Non-pigmented ciliary epithelial cell (primary cell): Measurements from ENCODE around the gene ZNF792.
A peak's percentile ranks its signal among the peaks of the same experiment; 100 is the strongest.
"Not testable (repeated sequence)": the region's sequence is repeated elsewhere in the genome, so short reads cannot be mapped to it uniquely, and the experiment has no call there.

Experiments used
- DNase-seq: peaks from one replicate; pipeline ENCODE4 v3.0.0-alpha.2; 2010; ENCODE audit warnings: low read depth

The ZNF792 gene

DNA sequence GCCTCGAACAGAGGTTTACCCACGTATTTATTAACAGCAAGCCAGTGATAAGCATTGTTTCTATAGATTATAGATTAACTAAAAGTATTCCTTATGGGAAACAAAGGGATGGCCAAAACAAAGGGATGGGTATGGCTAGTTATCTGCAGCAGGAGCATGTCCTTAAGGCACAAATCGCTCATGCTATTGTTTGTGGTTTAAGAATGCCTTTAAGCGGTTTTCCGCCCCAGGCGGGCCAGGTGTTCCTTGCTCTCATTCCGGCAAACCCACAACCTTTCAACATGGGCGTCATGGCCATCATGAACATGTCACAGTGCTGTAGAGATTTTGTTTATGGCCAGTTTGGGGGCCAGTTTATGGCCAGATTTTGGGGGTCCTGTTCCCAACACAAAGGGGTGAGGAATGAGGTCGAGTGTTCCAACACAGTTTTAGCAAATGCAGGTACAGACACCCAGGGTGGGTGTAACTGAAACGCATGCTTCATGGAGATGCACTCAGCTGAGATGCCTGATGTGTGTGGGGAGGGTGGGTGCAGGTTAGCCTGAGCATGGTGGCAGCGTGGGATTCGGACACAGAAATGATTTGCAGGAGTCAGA is 6.3 kb upstream of the ZNF792 start:
- DNase-seq: not testable (repeated sequence)

DNA sequence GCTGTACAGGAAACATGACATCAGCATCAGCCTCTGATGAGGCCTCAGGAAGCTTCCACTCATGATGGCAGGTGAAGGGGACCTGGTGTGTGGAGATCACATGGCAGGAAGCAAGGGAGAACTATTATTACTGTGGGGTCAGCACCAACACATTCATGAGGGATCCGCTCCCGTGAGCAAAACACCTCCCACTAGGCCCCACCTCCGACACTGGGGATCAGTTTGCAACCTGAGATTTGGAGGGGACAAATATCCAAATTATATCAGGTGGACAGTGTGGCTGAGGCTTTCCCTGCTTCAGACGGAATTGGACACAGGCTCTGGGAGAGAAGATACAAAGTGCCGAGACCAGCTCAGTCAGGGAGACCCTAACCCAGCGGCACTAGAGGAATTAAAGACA is 5.7 kb upstream of the ZNF792 start:
- DNase-seq: no peak

DNA sequence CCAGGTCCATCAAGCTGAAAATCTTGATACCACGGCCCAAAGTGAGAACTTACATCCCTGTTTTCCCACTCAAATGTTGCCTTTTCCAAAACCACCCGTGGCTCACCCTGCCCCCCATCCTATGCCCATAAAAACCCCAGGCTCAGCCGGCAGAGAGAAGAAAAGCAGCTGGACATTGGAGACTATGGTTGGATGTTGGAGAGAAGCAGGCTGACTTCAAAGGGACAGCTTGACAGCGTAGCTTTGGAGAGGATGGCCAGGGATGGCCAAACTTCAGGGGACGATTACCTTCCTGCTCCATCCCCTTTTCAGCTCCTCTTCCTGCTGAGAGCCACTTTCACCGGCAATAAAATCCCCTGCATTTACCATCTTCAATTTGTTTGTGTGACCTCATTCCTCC is 3.5 kb upstream of the ZNF792 start:
- DNase-seq: no peak

DNA sequence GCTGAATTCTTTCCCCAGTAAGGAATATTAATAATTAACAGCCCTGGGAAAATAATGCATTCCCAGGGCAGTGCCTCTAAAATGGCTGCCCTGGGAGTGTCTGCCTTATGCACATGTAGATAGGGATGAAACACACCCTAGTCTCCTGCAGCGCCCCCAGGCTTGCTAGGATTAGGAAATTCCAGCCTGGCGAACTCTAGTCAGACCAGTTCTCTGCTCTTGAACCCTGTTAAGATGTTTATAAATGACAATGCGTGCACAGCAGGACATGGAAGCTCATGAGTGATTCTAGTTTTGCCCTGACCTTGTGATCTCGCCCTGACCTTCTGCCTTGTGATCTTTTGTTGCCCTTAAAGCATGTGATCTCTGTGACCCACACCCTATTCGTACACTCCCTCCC is 1.5 kb upstream of the ZNF792 start:
- not testable (repeated sequence) for DNase-seq

DNA sequence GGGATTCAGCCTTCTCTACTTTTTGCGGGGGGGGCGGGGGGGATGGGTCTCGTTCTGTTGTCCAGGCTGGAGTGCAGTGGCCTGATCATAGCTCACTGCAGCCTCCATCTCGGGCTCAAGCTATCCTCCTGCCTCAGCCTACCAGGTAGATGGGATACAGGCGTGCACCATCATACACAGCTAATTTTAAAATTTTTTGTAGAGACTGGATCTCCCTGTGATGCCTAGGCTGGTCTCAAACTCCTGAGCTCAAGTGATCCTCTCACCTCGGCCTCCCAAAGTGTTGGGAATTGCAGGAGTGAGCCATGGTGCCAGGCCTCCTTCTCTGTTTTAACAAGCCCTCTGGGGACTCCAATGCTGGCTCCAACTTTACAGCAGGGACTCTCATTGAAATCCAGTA is 569 bp upstream of the ZNF792 start:
- DNase-seq: no peak

DNA sequence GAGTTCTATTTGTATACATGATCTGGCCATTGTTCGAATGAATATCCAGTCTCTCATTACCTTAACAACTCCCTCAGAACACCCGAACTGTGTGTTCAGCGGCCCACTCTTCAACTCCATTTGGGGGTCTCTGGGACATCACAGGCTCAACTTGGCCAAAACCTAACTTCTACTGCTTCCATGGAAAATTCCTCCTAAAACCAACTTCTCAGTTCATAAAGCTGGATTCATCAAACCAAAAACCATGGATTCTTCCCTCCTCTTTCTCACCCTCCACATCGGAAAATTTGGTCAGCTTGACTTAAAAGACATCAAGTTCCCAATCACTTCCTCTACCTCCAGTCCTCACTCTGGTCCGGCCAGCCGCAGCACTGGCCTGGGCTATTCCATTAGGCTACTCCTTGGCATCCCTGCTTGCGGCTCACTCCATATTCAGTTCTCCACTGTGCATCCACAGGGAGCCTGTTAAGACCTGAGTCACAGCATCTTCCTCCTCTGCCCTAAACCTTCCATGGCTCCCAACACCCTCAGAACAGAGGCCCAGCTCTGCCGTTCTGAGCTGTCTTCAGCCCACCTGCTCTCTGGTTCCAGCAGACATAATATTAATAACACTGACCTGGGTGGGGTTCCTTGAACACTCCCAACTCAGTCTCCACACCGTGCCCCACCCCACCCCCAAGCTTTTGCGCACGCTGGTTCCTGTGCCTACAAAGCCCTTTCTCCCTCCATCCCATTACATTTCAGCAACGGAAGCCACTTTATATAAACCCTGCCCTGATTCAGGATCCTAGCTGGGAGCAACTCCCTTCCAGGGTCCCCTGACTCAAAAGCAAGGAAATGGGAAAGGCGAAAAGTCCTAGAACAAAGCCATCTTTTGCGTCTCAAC is 1.1 kb downstream of the ZNF792 start:
- no peak for DNase-seq

DNA sequence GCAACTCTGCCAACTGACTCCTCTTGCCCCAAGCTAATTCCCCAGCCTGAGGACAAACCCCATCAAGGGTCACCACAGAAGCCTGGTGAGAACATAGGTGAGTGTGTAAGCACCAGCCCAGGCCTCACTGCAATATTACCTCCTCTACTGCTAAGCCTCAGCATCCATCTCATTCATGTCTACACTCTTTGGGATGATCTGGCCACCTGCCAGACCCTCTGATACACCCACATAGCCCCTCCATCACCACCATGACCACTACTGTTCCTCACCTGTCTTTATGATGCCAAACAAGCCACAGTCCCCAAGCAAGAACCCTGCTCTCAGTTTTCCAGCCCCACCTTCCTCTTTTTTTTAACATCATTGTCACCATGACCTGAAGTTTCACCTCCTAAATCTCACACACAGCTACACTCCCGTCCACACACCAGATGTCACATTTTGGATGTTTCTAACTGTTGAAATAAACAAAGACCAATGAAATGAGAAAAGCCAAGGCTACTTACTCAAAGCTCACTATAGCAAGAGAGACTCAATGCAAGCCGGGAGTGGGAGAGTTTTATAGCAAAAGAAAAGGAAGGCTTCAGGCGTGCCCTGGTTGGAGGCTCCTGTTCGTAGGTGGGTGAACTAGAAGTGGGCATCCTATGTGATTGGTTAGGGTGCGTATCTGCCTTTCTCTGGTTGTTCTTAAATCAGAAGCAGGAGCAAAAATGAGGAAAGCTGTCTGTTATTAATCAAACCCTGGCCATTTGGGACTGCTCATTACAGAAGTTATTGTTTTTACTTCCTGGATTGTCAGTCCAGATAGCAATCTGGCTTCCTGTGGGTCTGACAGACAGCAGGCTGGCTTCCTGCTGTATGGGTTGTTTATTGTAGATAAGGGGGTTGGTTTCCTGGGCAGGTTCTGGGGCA is 2.0 kb downstream of the ZNF792 start:
- DNase-seq: no peak

DNA sequence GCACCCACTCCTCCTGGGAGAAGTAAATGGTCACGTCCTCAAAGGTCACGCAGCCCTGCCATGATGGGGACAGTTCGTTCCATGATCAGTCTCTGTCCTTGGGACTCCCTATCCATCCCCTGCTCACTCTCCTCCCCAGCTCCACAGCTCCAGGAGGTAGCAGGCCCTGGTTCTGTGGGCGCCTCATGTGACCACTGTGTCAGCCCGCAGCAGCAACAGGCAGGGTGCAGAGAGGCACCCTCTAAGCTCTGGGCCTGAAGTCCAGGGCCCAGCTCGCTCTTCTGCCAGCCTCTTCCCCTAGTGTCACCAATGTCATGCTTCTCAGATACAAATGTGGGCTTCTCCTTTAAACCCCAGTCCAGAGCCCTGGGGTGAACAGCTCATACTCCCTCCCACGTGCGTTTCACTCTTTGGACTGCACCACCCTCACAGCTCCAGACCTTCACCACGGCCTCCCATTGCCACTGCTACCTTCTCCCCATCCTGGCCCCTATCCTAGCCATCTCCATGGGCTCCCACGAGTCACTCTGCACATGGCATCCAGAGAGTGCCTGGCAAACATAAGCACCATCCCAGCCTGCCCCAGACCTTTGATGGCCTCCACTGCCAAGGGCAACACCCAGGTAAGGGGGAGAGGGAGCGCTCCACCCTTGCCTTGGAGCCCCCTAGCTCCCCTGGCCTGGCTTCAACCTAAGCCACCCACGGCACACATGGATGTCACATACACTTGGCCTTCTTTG is 2.9 kb downstream of the ZNF792 start:
- no peak for DNase-seq

DNA sequence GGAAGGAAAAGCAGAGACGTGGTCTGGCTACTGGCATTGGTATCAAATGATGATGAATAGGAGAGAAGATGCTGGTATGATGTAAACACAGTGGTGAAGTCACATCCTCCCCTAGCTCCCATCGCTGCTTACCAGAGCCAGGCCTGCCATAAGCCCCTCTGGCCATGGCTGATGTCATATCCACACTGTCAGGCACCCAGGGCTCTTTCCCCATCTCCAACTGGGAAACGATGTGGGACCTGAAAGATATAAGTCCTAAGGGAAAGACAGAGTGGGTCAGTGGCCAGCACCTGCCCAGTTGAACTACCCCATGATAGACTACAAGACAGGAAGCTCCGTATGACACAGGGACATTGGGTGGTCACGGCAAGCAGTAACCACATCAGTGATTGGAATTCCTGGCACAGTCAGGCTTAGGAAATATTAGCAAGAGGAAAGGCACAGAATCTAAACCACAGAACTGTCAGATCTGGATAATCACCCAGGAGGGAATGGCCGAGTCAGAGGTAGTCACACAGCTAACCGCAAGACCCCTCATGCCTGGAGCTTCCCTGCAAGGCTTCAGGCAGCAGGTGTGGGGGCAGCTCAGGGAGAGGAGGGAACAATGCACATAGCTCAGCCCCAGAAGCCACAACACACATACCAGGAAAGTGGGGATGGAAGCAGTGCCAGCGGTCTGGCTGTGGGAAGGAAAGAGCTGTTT is 3.8 kb downstream of the ZNF792 start:
- peak; percentile 76 for DNase-seq

DNA sequence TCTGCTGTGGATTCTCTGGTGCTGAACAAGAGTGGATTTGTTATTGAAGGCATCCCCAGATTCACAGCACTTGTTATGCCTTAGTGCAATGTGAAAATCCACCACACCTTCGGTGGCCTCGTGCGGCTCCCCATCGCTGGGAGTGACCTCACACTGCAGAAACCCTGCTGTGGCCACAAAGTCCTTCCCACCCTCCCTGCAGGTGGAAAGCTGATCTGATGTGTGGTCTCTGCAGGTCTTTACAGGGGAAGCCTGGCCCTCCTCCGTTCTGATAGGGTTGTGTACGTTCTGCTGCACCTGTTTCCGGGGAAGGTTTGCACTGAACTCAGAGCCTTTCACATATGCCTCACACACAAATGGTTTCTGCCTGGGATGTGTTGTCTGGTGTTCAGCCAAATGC is 5.0 kb downstream of the ZNF792 start:
- DNase-seq: no peak

DNA sequence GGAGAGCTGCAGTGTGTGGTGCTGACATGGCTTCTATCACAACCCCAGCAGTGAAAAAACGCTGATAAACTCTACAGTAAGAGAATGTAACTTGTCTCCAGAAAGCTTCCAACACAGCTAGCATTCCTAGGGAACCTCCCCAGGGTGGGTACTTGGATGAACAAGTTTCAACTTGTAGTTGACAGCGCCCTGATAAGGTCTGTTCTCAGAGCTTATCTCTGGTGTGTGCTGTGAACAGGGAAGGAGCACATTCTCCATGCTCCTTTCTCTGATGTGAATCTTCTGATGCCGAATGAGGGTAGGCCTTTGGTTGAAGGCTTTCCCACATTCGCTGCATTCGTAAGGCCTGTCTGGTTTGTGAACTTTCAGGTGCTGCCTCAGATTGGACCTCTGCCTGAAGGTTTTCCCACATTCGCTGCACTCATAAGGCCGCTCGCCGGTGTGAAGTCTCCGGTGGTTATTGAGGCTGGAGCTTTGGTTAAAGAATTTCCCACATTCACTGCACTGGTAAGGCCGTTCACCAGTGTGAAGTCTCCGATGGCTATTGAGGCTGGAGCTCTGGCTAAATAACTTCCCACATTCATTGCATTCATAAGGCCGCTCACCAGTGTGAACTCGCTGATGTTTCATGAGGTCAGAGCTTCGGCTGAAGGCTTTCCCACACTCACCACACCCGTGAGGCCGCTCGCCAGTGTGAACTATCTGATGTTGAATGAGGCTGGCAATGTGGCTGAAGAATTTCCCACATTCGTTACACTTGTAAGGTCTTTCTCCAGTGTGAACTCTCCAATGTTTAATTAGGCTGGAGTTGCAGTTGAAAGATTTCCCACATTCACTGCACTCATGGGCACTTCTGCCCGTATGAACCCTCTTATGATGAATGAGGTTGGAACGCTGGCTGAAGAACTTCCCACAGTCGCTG is 5.9 kb downstream of the ZNF792 start:
- no peak for DNase-seq

DNA sequence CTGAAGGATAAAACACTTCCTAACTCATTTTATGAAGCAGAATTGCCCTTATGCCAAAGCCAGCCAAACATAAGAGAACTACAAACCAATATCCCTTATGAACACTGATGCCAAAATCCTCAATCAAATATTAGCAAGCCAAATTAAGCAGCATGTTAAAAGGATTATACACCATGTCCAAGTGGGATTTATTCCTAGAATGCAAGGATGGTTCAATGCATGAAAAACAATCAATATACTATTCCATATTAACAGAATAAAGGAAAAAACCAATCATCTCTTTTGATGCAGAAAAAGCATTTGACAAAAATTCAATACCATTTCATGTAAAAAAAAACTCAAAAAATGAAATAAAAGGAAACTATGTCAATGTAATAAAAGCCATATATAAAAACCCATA is 10.9 kb downstream of the ZNF792 start:
- no peak for DNase-seq

DNA sequence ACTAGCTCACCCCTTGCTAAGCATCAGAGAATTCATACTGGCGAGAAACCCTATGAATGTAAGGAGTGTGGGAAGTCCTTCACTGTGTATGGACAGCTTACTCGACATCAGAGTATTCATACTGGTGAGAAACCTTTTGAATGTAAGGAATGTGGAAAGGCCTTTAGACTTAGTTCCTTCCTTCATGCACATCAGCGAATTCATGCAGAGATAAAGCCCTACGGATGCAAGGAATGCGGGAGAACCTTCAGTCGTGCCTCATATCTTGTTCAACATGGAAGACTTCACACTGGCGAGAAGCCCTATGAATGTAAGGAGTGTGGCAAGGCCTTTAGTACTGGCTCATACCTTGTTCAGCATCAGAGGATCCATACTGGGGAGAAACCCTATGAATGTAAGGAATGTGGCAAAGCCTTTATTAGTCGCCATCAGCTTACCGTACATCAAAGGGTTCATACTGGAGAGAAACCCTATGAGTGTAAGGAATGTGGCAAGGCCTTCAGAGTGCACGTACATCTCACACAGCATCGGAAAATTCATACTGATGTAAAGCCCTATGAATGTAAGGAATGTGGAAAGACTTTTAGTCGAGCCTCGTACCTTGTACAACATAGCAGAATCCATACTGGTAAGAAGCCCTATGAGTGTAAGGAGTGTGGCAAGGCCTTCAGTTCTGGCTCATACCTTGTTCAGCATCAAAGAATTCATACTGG is 20.0 kb downstream of the ZNF792 start:
- no peak for DNase-seq

DNA sequence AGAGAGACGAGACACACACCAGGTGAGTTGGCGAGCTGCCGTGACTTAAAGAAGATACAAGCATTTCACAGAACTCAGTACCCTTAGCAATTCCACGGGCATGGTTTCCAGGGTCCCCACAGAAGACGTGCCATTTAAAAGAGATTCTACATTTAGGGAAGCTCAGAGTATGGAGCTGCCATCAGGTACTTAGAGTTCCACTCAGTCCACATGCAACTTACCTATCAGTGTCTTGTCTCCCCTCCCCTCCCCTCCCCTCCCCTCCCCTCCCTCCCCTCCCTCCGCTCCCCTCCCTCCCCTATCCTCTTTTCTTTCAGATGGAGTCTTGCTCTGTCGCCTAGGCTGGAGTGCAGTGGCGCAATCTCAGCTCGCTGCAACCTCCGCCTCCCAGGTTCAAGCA is 25.1 kb downstream of the ZNF792 start:
- DNase-seq: no peak

DNA sequence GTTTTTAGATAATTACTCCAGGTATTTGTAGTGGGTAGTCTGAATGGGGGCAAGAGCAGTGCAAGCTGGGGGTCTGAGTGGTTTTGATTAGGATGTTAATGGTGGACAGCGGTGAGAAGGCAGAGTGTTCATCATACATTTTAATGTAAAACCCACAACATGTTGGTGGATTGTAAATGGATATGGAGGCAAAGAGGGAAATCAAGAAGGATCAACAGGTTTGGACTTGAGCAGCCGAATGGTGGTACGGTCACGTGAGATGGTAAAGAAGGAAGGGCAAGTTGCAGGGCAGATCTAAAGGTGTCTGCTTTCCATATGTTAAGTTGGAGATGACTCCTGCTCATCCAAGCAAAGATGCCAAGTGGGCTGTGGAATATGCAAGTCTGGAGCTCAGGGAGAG is 27.8 kb downstream of the ZNF792 start:
- no peak for DNase-seq

DNA sequence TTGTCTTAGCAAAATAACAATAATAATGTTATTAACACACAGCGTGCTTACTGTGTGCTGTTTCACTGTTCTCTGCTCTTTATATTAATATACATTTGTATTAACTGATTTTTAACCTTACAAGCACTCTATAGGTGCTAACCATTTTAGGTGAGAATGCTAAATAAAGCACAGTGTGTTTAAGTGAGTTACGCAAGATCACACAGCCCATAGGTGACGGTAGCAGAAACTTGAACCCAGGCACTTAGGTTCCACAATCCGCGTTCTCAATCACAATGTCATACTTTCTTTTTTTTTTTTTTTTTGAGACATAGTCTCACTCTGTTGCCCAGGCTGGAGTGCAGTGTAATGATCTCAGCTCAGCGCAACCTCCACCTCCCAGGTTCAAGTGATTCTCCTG is 31.5 kb downstream of the ZNF792 start:
- no peak for DNase-seq

DNA sequence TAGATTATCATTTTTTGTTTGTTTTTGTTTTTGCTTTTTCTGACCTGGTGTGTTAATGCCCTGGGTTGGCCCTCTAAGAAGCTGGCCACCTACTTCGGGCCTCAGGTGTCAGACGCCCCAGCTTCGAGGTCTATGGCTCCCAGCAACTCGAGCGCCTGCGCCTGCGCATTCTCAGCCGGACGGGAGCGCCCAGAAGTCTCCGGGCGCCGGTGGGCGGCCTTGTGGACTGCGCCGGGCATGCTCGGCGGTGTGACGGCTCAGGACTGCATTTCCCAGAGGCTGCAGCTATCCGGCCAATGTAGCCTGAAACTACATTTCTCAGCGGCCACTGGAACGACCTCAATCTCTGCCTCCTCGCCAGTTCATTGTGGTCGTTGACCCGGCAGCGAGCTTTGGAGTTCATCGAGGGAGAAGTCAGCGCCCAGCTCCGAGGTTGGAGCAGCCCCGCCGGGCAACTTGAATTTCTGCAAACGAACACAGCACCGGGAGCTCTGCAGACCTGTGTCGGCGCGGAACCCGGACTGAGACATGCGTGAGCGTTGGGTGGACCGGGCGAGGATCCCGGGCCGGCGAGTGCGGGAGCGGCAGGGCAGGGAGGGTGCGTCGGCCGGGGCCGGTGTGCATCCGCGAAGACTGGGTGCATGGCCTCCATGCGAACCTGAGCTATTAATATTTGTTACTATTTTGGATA is 37.2 kb downstream of the ZNF792 start, which contains the start of gene ZNF30:
ZNF30 (plus strand) TSS at position 219 of the 691 bp plus-strand sequence. CDS start 3,045 bp downstream, outside the sequence.
- peak; percentile 58 for DNase-seq

DNA sequence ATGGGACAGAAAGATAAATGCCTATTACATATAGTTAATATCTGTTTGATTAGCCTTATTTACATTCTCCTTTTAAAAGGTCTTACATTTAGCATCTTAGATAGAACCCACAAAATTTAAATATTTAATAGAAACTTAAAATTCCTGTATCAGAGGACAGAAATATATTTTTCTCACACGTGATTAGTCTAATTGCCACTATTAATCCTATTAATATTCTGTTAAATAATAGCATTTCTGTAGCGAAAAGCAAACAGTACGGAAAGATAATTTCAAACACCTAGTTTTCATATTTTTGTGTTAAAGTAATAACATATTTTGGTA is 37.7 kb downstream of the ZNF792 start:
- DNase-seq: no peak

DNA sequence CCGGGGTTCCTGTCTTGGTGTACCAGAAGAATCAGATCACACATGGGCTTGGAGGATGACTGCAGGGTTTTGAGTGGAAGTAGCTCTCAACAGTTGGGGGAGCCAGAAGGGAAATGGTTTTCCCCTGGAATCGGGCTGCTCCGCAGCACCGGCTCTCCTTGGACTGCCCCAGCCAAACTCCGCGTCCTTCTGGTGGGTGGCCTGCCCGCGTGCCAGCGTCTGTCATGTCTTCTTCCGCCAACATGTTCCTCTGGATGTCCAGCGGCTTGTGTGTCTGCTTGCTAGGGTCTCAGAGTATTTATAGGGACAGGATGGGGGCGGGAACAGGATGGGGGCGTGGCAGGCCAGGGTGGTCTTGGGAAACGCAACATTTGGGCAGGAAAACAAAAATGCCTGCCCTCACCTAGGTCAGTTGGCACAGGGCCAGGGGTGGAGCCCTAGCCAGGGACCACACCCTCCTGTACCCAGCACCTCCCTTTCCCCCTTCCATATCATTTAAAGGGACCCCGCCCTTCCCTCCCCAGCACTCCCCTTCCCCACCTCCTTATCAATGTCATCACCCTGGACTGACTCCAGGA is 38.7 kb downstream of the ZNF792 start:
- no peak for DNase-seq
